HG02763 (cell line): ENCODE data around the gene IL17D.
"Not testable (repeated sequence)": the region's sequence is repeated elsewhere in the genome, so short reads cannot be mapped to it uniquely, and the experiment has no call there.

Experiments used
- ATAC-seq: cut with Tn5 transposase; IDR thresholded peaks from one replicate; pipeline ENCODE4 v1.9.1; 2021; ENCODE audit warnings: mild to moderate bottlenecking, moderate library complexity; ENCODE audit not compliant: unreplicated experiment

The IL17D gene

DNA sequence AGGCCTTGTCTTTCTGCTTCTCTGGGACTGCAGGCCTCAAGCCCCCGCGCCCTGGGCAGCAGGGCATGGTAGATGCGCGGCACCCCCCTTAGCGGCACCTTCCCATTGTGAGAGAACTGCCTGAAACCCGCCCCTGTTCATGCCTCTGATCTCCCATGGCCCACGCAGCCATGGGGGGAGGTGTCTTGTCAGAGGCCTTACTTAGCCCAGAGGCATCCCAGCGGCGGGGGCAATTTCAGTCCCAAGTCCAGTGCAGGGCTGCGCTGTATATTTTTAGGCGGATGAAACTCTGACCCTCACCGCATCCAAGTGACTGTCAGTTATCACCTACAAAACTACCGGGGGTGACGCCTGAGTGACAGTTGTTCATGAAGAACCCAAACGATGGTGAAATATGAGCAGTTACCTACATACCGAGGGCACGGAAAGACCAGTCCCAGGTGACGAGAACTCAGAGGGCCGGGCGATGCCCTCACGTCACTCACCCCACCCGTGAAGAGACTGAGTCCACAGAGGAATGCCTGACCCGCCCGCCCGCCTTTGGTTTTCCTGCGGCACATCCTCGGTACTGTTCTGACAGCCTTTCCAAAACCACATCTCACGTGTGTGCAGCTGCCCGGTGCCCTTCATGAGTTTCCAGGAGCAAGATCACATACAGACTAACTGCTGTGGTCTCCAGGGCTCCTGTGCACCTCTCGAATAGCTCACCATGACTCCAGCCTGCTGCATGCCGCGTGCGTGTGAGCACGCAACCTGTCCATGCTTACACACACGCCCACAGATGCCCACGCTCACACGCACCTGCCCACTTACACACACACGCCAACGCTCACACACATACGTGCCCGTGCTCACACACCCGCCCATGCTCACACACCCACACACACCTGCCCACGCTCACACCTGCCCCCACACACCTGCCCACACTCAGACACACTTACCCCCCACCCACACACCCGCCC, 14.4 kb downstream of the IL17D start:
- ATAC-seq, result no peak

GRCh38 chr13:20718958-20719566, 15.6 kb downstream of the IL17D start:
- no peak for ATAC-seq

DNA sequence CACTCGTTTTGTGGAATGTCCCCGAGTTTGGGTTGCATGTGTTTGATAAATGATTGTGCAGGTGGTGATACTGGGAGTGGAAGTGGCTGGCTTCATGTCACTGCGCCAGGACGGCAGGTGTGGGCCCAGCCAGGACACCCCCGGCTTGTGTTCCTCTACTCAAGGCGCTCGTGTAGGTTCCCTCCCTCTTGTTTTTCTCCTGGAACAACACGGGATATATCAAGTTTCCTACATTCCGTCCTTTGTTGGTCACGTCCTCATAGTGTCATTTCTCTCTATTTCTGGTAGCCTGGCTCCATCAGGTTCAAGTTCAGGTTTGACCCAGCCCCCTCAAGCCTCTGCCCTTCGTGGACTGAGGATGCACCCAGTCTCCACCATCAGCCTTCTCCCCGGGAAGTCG, 16.3 kb downstream of the IL17D start:
- no peak for ATAC-seq

DNA sequence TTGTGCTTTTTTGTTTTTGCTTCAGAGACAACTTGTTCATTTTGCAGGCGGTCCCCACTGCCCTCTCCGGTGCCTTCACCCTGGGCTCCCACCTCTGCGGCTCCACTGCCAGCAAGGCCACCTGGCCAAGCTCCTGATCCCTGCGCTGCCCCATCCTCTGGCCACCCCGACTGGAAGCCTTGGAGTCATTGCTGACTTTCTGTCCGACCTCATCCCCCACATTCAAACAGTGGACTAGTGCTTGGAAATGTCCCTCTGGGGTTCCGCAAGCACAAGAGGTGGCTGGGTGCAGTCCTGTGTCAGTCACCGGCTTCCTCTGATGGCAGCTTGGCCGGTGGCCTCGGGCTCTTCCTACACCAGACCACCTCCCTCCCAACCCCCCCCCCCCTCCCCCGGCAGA, 17.0 kb downstream of the IL17D start:
- no peak for ATAC-seq

DNA sequence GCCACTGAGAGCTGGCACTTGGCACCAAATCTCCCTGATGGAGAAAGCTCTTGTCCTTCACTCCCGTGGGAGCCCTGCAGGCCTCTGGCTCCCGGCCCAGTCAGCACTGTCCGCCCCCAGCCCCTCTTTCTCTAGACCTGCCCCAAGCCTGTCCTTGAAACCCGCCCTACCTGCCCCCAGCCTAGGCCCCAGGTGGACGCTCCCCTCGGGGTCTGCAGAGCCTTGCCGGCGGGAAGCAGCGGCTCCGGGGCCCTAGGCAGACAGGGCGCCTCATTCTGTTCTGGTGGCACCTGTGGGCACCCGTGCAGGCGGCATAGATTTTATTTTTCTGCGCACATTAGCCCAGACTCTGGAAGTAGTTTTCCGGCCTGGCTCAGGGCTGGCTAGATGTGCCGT, 17.6 kb downstream of the IL17D start:
- no peak for ATAC-seq

- ATAC-seq, result no peak
Measured at GRCh38 chr13:20721454-20722357, 18.2 kb downstream of the IL17D start.

GRCh38 chr13:20727856-20728255, 24.4 kb downstream of the IL17D start:
- ATAC-seq, result no peak

- ATAC-seq, result no peak
Measured at GRCh38 chr13:20728579-20729311, 25.2 kb downstream of the IL17D start.

DNA sequence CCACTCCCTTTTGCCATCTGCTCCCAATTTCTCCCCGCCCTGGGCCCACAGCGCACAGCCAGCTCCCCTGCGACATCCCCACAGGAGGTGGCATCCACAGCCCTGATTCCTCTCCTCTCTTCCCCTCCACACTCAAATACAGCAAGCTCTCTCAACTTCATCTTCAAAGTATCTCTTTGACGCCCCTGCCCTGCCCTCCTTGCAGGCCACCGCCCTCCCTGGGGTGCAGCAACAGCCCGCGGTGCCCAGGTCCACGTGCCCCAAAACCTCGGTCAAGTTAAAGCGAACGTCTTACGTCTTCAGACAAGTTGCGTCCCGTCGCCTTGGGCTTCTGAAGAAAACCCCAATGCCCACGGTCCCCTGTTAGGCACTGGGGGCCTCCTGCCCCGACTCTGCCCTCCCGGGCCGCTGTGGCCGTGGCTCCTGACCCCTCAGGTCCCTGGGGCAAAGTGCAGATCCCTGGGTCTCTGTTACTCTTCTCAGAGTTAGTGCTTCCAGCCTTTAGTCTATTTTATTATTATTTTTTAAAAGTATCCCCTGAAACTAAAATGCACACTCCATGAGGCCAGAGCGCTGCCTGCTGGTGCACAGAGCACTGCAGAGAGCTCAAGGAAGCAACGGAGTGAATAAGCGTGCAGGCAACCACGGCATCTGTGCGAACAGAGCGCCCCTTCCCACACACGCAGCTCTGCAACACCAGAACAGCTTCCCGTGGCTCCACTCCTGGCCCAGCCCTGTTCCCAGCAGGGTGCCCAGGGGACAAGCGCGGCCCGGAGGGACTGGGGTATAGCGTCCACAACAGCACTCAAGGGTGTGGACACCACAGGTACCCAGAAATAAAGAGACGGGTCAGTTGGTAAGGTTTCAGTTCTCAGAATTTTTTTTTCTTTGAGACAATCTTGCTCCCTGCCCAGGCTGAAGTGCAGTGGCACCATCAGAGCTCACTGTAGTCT, 26.4 kb downstream of the IL17D start:
- no peak for ATAC-seq

DNA sequence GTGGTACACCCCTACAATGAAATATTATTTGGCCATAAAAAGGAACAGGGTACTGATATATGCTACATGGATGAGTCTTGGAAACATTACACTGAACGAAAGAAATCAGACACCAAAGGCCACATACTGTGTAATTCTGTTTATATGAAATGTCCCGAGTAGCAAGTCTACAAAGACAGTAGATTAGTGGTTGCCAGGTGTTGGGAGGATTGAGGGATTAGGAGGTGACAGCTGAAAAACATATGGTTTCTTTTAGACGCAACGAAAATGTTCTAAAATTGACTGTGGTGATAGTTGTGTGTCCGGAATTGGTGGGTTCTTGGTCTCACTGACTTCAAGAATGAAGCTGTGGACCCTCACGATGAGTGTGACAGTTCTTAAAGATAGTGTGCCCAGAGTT, 35.1 kb downstream of the IL17D start:
- no peak for ATAC-seq

GRCh38 chr13:20740021-20740420, 36.5 kb downstream of the IL17D start:
- ATAC-seq, result no peak

DNA sequence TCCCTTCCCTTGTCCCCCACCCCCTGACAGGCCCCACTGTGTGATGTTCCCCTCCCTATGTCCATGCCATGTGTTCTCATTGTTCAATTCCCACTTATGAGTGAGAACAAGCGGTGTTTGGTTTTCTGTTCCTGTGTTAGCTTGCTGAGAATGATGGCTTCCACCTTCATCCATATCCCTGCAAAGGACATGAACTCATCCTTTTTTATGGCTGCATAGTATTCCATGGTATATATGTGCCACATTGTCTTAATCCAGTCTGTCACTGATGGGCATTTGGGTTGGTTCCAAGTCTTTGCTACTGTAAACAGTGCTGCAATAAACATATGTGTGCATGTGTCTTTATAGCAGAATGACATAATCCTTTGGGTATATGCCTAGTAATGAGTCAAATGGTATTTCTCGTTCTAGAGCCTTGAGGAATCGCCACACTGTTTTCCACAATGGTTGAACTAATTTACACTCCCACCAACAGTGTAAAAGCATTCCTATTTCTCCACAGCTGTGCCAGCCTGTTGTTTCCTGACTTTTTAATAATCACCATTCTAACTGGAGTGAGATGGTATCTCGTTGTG, 40.4 kb downstream of the IL17D start:
- ATAC-seq, result not testable (repeated sequence)

DNA sequence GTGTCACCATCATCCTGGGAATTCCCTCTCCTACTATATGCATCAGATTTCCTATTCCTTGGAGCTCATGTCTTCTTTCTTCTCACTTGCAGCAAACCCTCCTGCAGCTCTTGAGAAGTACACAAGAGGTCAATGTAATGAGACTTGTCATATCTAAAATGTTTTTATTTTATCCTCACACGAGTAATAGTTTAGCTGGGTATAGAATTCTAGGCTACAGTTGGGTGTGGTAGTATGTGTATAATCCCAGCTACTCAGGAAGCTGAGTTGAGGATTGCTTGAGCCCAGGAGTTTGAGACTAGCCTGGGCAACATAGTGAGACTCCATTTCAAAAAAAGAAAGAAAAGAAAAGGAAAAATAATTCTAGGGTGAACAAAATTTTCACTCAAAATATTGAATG, 45.9 kb downstream of the IL17D start:
- no peak for ATAC-seq

DNA sequence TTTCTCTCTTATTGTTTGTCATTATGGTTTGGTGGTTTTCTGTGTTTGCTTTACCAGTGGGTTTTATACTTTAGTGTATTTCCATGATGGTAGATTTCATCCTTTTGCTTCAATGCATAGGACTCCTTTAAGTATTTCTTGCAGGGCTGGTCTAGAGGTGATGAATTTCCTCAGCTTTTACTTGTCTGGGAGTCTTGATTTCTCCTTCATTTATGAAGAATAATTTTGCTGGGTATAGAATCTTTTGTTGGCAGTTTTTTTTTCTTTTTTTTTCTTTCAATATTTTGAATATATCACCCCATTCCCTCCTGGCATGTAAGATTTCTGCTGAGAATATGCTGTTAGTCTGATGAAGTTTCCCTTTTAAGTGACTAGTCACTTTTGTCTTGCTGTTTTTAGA, 50.5 kb downstream of the IL17D start:
- ATAC-seq, result no peak

GRCh38 chr13:20760872-20761271, 57.4 kb downstream of the IL17D start:
- ATAC-seq, result no peak

DNA sequence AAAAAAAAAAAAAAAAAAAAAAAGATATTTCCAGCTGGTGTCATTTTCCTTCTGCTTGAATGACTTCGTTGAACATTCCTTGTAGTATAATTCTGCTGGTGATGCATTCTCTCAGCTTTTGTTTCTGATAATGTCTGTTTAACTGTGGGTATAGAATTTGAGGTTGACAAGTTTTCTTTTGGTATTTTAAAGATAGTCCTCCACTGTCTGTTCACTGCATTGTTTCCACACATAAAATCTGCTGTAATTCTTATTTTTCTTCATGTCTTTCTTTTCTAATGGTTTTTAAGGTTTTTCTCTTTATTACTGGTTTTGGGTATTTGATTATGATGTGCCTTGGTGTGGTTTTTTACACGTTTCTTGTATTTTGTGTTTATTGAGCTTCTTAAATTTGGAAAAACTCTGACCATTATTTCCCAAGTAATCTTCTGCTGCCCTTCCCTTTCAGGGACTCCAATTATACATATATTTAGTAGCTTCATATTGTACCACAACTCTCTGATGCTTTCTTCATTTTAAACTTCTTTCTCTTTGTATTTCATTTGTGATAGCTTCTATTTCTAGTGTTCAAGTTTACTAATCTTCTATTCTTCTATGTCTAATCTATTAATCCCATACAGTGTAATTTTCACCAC, 63.9 kb downstream of the IL17D start:
- ATAC-seq, result no peak

GRCh38 chr13:20769091-20769490, 65.6 kb downstream of the IL17D start:
- no peak for ATAC-seq

DNA sequence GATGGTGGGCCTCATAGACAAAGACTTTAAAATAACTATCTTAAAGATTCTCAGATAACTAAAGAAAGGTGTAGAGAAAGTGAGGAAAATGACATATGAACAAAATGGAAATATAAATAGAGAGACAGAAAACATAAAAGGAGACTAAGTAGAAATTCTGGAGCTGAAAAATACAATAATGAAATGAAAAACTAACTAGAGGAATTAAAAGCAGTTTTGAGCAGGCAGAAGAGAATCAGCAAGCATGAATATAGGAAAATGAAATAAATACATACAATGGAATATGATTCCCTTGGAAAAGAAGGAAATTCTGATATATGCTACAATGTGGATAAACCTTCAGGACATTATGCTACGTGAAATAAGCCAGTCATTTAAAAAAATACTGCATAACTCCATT, 66.3 kb downstream of the IL17D start:
- ATAC-seq, result no peak
